ENCODE results near the gene TTC39C.
"Not testable (repeated sequence)": the region's sequence is repeated elsewhere in the genome, so short reads cannot be mapped to it uniquely, and the experiment has no call there.

TTC39C gene

DNA sequence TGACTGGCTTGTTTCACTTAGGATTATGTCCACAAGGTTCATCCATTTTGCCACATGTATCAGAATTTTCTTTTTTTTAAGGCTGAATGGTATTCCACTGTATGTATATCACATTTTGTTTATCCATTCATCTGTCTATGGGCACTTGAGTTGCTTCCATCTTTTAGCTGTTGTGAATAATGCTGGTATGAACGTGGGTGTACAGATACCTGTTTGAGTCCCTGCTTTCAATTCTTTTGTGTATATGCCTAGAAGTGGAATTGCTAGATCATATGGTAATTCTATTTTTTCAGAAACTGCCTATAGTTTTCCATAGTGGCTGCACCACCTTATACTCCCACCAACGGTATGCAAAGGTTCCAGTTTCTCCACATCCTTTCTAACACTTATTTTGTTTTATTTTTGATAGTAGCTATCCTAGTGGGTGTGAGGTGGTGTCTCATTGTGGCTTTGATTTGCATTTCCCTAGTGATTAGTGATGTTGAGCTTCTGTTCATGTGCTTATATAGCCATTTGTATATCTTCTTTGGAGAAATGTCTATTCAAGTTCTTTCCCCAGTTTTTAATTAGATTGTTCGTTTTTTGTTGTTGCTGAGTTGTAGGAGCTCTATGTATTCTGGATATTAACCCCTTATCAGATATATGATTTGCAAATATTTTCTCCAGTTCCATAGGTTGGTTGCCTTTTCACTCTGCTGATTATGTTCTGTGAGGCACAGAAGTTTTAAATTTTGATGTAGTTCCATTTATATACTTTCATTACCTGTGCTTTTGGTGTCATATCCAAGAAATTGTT lies 40.7 kb downstream of the TTC39C start:
- no peak for DNase-seq

DNA sequence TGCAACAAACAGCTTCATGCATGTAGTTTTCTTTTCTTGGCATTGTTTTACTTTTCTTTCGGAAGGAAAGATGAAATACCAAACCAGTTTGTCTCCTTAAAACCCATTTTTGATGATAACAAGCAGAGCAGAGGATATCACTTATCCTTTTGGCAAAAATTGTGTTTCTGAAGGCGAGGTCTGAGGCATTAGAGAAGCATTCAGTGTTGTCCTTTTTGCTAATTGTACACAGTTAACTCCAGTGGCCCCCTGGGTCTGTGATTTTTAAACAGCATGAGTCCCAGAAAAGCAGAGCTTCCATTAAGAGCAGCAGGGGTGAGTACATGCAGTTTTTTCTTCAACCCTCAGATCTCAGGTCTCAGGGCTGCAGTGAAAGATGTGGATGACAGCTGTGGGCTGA lies 41.3 kb downstream of the TTC39C start:
- no peak for DNase-seq

DNA sequence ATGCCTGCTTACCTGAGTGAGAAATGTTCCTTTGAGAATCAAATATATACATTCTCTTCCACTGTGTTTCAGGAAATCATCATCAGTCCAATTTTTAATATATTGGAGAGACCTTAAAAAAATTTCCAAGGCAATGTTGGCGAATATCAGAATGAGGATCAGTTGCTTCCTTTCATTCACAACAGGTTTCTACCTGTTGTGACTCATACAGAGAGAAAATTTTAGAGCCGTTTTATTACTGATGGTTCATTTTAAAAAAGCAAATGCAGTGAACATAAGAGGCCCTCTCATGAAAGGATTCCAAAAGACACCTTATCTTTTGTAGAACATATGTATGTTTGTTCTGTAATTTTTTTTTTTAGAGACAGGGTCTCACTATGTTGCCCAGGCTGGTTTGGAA lies 42.0 kb downstream of the TTC39C start:
- no peak for DNase-seq

DNA sequence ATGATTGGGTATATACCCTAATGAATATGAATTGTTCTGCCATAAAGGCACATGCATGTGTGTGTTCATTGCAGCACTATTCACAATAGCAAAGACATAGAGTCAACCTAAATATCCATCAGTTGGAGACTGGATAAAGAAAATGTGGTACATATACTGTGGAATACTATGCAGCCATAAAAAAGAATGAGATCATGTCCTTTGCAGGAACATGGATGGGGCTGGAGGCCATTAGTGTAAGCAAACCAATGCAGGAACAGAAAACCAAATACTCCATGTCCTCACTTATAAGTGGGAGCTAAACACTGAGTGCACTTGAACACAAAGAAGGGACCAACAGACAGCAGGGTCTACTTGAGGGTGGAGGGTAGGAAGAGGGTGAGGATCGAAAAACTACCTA lies 43.2 kb downstream of the TTC39C start:
- no peak for DNase-seq

DNA sequence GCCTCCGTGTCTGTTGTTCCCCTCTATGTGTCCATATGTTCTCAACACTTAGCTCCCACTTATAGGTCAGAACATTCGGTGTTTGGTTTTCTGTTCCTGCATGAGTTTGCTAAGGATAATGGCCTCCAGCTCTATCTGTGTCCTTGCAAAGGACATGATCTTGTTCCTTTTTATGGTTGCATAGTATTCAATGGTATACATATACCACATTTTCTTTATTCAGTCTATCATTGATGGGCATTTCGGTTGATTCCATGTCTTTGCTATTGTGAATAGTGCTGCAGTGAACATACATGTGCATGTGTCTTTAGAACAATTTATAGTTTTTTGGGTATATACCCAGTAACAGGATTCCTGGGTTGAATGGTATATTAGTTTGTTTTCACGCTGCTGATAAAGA lies 44.8 kb downstream of the TTC39C start:
- not testable (repeated sequence) for DNase-seq

DNA sequence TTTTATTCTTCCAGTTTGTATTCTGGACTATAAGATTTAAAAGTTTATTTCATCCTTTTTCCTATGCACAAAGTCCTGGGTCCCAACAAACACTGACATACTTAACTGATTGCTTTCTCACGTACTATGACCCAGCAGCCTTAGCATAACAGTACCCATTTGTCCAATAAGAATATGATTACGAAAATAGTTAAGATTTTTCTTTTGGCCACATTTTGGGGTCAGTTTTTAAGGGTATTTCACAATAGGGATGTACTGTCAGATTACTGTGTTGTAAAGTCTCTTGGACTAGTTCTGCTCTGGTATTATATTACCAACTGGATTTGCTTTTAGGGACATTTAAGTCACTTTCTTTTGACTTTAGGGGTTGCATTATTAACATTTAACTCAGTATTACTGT lies 46.1 kb downstream of the TTC39C start:
- DNase-seq = no peak

DNA sequence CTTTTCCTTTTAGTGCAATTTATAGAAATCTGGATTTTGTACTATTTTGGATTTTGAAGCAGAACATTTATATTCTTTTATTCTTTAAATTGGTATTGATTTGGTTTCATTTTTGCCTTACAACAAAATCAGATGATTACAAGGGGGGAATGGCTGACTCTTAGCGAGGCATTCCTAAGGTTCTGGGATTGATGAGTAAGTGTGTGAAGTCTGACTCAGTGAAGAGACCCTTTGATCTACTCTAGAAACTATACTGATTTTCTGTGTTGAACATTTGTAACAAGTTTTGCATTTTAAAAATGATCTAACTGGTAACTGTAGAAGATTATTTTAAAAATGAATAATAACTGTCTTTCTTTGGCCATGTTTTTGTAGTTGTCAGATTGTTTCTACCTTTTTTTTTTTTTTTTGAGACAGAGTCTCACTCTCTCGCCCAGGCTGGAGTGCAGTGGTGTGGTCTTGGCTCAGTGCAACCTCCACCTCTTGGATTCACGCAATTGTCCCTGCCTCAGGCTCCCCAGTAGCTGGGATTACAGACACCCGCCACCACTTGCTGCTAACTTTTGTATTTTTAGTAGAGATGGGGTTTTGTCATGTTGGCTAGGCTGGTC lies 48.7 kb downstream of the TTC39C start:
- peak; percentile 40 for DNase-seq

DNA sequence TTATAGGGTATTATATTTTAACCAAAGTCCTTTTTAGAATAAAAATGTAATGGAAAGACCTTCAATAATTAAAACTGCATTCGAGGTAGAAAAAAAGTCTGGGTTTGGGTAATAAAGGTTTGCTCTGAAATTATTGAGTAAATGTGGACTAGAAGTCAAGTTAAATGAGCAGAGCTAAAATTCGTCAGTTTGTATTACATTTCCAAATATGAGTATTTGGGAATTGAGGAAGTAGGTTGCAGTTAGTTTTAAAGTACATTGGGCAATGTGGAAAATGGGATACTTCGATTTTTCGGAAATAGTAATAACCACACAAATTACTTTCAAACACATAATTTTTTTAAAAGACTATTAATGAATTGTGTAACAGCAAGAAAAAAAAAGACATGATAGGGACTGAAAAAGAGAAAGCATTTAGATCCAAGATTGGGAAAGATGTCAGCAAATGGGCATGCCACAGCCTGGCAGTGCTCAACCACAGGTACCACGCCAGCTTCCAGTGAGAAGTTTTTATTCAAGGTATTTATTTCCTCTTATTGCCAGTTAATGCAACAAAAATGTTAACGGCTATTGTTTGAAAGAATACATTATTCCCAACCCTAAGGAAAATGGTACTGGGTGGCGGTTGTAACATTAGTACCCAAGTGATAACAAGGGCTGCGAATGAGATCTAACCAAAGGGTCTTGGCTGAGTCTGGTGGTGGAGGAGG lies 50.0 kb downstream of the TTC39C start:
- no peak for DNase-seq

DNA sequence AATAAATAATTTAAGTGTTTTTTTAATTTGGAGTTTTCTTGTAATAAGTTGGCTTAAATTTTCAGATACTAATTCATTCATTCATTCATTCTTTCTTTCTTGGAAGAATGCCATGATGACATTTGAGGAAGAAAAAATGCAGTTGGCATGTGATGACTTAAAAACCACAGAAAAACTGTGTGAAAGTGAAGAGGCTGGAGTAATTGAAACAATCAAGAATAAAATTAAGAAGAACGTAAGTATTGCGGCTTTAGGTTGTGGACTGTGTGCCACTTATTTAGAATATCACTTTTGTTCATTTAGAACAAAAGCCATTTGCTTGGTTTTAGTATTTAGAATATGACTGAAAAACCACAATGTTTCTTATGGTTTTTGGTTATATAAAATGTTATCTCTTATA lies 51.4 kb downstream of the TTC39C start:
- no peak for DNase-seq

DNA sequence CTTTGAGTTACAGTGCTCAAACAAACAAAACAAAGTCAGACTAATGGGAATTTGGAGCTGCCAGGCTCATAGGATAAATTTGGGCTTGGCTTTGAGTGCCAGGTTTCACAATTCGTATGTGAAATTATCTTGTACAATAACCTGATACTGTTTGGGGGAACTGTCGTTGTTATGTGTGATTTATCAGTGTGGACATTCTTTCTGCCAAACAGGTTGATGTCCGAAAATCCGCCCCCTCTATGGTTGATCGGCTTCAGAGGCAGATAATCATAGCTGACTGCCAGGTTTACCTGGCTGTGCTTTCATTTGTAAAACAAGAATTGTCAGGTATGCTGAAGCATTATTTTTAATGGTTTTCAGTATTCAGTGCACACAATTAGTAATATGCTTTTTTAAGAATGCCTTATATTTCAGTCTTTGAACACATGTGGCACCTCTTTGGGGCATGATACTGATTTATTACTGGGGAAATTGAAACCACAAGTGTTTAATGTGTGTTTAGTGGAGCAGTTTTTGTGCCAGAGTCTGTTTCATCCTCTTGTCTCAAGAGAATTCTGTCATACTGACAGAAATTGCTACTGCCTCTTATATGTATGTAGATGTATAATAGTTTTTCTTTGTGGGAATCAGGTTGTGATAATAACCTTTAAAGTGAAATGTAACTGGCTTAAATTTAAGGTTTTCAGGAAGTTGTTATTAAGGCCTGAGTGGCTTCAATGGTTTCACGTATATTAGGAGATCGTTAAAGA lies 54.6 kb downstream of the TTC39C start:
- DNase-seq = no peak

DNA sequence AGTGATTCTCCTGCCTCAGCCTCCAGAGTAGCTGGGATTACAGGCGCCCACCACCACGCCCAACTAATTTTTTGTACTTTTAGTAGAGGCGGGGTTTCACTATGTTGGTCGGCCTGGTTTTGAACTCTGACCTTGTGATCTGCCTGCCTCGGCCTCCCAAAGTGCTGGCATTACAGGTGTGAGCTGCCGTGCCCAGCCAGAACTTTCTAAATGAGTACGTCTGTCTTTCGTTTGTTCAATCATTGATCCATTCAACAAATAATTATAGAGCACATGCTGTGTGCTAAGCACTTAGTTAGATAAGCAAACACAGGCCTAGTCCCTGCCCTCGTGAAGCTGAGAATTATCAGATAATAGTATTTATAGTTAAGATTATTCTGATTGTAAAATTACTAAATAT lies 56.5 kb downstream of the TTC39C start:
- DNase-seq = no peak

DNA sequence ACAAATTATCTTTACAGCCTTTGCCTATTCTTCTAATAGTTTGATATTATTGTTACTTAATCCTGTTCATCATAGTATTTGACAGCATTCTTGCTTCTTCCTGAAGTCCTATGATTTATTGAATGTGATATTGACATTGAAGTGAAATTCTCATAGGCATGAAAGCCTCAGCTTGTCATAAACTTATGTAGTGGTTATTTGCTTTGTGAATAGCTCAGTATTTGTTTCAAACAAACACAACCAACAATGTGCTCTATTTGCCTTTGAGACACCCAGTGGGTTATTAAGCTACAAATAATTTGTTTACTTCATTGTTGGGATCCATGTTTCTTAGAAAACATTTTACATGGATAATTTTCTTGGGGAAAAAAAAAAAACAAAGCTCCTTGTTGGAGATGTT lies 57.2 kb downstream of the TTC39C start:
- no peak for DNase-seq

DNA sequence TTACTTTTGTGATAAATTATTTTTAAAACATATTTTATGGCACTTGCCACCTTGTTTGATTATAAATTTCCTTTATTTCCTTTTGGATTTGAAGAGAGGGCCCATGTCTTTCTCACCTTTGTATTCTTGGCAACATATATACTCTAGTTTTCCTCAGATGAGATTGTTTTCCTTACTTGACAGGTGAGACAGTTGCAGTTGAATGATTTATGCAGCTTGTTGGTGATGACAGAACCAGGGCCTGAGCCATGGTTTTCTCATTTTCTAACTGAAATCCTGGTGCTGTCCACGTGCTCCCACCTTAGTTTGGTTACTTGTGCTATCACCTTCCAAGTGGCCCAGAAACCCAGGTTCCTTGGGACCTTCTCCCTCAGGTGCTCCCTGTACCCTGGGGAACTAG lies 58.2 kb downstream of the TTC39C start:
- no peak for DNase-seq

DNA sequence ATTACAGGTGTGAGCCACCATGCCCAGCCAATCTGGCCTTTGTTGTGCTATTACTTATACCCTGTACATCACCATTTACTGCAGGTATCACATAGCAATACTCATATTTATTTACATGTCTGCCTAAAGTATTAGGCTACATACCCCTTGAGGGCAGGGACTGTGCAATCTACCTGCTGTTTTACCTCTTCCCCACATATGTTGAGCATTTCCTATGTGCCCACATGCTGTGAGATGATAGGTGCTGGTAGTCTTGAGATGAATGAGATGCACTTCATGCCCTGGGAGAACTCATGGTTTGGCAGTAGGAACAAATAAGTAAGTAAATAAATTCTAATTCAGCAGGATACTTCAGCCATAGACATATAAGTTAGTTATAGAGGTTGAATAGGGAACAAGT lies 59.2 kb downstream of the TTC39C start:
- no peak for DNase-seq

DNA sequence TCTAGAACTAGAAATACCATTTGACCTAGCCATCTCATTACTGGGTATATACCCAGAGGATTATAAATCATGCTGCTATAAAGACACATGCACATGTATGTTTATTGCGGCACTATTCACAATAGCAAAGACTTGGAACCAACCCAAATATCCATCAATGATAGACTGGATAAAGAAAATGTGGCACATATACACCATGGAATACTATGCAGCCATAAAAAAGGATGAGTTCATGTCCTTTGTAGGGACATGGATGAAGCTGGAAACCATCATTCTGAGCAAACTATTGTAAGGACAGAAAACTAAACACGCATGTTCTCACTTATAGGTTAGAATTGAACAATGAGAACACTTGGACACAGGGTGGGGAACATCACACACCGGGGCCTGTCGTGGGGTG lies 60.2 kb downstream of the TTC39C start:
- DNase-seq = not testable (repeated sequence)

DNA sequence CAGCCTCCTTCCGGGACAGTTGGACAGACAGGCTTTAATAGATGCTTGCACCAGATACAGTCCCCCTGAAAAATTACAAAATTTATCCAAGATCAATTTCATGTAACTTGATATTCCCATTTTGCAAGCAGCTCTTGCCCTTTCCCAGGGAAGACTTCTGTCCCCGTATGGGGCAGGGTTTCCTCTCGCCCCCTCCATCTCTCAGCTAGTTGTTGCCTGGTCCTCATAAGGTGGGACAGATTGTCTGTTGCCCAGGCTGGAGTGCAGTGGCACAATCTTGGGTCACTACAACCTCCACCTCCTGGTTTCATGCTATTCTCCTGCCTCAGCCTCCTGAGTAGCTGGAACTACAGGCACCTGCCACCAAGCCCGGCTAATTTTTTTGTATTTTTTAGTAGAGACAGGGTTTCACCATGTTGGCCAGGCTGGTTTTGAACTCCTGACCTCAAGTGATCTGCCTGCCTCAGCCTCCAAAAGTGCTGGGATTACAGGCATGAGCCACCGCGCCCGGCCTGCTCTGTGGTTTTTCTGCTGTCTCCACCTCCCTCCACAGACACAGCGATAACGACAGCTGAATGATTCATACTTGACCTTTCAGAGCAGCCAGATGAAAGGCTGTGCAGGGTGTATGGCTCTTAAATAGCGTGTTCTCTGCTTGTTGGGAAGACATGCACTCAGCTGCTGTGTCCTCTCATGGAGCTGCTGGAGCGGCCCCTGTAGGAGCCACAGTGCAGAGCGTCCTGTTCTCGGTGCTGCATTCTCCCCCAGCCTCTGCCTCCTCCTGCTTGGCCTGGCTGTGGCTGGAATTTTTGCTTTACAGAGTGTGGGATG lies 61.4 kb downstream of the TTC39C start:
- DNase-seq = peak; percentile 83

DNA sequence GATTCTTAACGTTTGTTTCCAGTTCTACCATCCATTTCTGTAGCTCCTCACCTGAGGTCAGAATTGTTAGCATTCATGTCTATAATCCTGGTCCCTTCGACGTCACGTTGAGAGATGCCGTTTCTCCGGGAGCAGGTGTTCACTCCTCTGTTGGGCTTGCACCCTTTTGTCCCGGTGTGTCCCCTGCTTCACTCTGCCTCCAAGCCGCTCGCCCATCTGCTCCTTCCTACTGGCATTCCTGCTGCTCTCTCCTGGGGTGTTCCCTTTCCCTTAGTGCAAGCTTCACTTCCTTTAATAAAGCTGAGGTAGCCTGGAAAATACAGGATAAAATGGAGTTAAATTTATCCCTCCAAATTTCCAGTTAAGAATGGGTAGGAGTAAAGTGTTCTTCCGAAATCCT lies 62.4 kb downstream of the TTC39C start:
- DNase-seq = no peak

DNA sequence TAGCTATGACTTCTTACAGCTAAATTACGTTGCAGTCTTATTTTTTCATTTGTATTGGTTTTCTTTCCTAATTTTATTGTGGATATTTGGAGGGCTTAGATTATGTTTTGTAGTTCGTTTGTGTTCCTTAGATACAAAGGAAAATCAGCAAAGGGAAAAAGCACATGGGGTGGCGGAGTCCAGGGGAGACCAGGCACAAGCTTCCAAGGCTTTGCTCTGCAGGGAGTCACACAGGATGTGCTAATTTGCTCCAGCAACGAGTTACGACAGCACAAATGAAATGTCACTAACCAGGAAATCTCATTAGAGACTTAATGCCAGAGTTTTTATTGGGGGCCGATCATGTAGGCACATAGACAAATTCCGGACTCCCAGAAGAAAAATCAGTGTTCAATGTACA lies 63.8 kb downstream of the TTC39C start:
- no peak for DNase-seq

DNA sequence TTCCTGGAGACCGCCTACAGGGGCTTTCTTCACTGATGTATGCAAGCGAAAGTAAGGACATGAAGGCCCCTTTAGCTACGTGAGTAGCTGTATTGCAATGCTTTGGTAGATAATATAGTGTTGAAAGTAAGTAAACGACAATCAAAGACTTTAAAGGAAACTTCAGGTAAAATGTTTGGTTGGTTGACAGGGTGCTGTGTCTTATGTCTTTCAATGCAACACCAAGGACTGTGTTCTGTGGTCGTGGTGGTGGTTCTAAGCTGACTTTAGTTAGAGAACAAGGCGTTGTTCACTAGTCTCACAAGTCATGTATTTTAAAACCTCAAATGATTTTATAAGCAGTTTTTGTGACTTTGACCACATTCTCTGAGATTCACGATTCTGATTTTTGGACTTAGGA lies 66.3 kb downstream of the TTC39C start:
- DNase-seq = no peak

DNA sequence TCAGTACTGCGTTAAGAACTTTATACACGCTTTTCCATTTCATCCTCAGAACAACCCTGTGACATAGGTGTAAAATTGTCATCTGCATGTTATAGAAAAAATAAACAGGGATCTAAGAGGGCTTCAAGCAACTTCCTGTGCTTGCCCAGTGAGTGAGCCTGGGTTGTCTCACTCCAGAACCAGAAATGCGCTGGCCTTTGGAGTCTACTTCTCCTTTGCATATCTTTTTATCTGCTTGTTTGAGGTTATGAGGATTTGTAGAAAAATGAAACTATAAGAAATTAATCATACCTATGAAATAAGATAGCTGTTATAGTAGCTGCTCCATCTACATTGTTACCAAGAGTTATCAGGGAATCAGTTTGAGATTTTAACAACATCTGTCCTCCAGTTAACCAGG lies 69.0 kb downstream of the TTC39C start:
- no peak for DNase-seq

DNA sequence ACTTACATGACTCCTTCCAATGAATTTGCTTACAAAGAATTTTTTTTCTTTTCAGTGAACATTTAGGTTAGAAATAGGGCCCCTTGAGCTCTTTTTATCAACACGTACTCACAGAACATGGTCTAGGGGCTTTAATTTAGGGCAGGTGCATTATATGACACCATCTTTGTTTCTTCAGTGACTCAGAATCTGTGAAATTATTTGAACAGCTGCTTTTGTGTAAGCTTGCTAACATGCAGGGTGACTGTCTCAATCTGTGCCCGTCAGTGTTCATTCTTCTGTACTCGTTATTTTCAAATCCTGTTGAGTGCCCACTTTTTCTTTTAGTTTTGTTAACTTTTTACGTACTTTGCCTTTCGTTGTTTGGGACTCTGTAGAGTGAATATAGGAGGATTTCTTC lies 71.5 kb downstream of the TTC39C start:
- no peak for DNase-seq

DNA sequence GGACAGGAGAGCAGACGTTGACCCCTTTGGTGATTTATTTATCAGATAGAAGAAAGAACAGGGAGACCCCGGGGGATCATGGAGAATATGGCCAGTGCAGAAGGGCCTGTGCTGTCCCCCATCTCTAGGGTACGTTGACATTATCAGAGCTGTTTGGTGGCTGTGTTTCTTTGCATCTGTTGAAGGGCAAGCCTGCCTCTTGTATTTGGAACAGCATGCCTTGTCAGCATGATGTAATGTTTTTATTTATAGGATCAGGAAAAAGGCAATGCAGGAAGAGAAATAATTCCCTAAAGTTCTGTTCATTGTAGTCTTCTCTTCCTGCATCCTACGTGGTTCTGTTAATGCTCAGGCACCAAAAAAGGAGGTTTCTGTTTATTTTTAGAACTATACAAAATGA lies 74.5 kb downstream of the TTC39C start:
- DNase-seq = no peak

Data from CD4-positive, alpha-beta T cell treated with Interleukin-17A for 4 hours (primary cell).